Testis (tissue), 2 donors: ENCODE data around the gene JAKMIP2.

Source experiments
- CTCF ChIP-seq, 3 experiments: fragments of 450-650 bp in 2 of 3; fragments of 200-600 bp in 1 of 3; sonication (generic) in 1 of 3; IDR thresholded peaks; one replicate each; pipeline ENCODE4 v1.5.1; 2016 to 2019; ENCODE audit warnings: antibody characterized with exemption in 3 of 3, mild to moderate bottlenecking in 2 of 3, moderate library complexity in 1 of 3
- POLR2A ChIP-seq: fragments of 450-650 bp; IDR thresholded peaks from one replicate; pipeline ENCODE4 v1.6.1; 2017; ENCODE audit warnings: antibody characterized with exemption, mild to moderate bottlenecking, moderate library complexity

GRCh38 chr5:147591120-147591519 is 191.4 kb downstream of the JAKMIP2 start:
- TF ChIP-seq CTCF (IDR thresholded peaks at IDR 0.05) (no peak), POLR2A (no peak)
